SJSA1 (cell line): Measurements from ENCODE around the gene GRAMD4. TPM values are rescaled to one million over a fixed set of nuclear protein-coding genes. Genes with fewer than 3 reads are reported as not detected.

ENCODE experiments used
- DNase-seq, 2 experiments: peaks; one replicate each; pipeline ENCODE4 v3.0.0-alpha.2; 2015 to 2020; ENCODE audit warnings: low spot score in 2 of 2, low read depth in 1 of 2
- H3K27ac ChIP-seq: fragments of 250-450 bp; sonication (Bioruptor Pico); 2 replicates; pipeline ENCODE4 v1.5.1; 2020; ENCODE audit warnings: mild to moderate bottlenecking, moderate library complexity
- H3K27me3 ChIP-seq: fragments of 250-450 bp; sonication (Bioruptor Pico); replicated peaks from 2 replicates; pipeline ENCODE4 v1.5.1; 2020; ENCODE audit warnings: mild to moderate bottlenecking, moderate library complexity
- H3K36me3 ChIP-seq: fragments of 250-450 bp; sonication (Bioruptor Pico); 2 replicates; pipeline ENCODE4 v1.5.1; 2020; ENCODE audit warnings: mild to moderate bottlenecking
- H3K4me1 ChIP-seq: fragments of 250-450 bp; sonication (Bioruptor Pico); replicated peaks from 2 replicates; pipeline ENCODE4 v1.6.1; 2021; ENCODE audit warnings: mild to moderate bottlenecking
- H3K4me3 ChIP-seq: fragments of 250-450 bp; sonication (Bioruptor Pico); 2 replicates; pipeline ENCODE4 v1.5.1; 2020; ENCODE audit warnings: mild to moderate bottlenecking
- H3K9me3 ChIP-seq: fragments of 250-450 bp; sonication (Bioruptor Pico); replicated peaks from 2 replicates; pipeline ENCODE4 v1.5.1; 2020; ENCODE audit warnings: mild to moderate bottlenecking
- total RNA-seq: library from RNA; depleted of rRNA; stranded (reverse); fragments of >200 nt; shearing (Covaris generic); gene quantifications from 2 replicates; pipeline ENCODE4 v1.2.3, GENCODE V29; 2014

Gene GRAMD4
- total RNA-seq, 1 experiment from 2014 or later, result 5.8 TPM

- Histone ChIP-seq H3K4me1 (no peaks in the 10 kb centered on the region), H3K9me3 (no peaks in the 10 kb centered on the region), H3K27me3 (no peaks in the 10 kb centered on the region), H3K36me3 (no peaks in the 10 kb centered on the region), H3K27ac (no peak overlapping the region), H3K4me3 (no peak overlapping the region)
- no peak for DNase-seq
These were observed 22.0 kb upstream of the GRAMD4 start for GRCh38 chr22:46598224-46598623.

GRCh38 chr22:46598737-46599424, 21.3 kb upstream of the GRAMD4 start:
- H3K9me3 ChIP-seq, result no peaks in the 10 kb centered on the region
- no peak overlapping the region for H3K27ac ChIP-seq
- peaks cover 2% of the 10 kb centered on the region; the same call in 1 of the 2 replicates for H3K4me1 ChIP-seq
- DNase-seq, result no peak
- no peaks in the 10 kb centered on the region for H3K27me3 ChIP-seq
- H3K36me3 ChIP-seq, result no peaks in the 10 kb centered on the region
- no peak overlapping the region for H3K4me3 ChIP-seq

GRCh38 chr22:46600273-46600796, 19.9 kb upstream of the GRAMD4 start:
- H3K36me3 ChIP-seq, result no peaks in the 10 kb centered on the region

GRCh38 chr22:46602025-46602424, 18.2 kb upstream of the GRAMD4 start:
- DNase-seq, result peak in 1 of 2 experiments; percentile 35
- Histone ChIP-seq H3K4me1 (peaks cover 4% of the 10 kb centered on the region; the same call in 1 of the 2 replicates), H3K36me3 (no peaks in the 10 kb centered on the region), H3K27me3 (no peaks in the 10 kb centered on the region), H3K9me3 (no peaks in the 10 kb centered on the region), H3K4me3 (no peak overlapping the region), H3K27ac (no peak overlapping the region)

More at GRCh38 chr22:46600273-46600796, 19.9 kb upstream of the GRAMD4 start:
- Histone ChIP-seq H3K27ac (no peak overlapping the region), H3K4me3 (no peak overlapping the region), H3K4me1 (peaks cover 4% of the 10 kb centered on the region; the same call in 1 of the 2 replicates), H3K27me3 (no peaks in the 10 kb centered on the region), H3K9me3 (no peaks in the 10 kb centered on the region)
- DNase-seq, result no peak

- Histone ChIP-seq H3K36me3 (no peaks in the 10 kb centered on the region), H3K4me1 (peaks cover 4% of the 10 kb centered on the region; the same call in 1 of the 2 replicates), H3K4me3 (peak overlapping the region; percentile 7), H3K27ac (no peak overlapping the region), H3K27me3 (no peaks in the 10 kb centered on the region), H3K9me3 (no peaks in the 10 kb centered on the region)
- peak; percentile 27 to 52 for DNase-seq
These were observed 15.9 kb upstream of the GRAMD4 start for GRCh38 chr22:46604306-46604690.

GRCh38 chr22:46605117-46605516, 15.1 kb upstream of the GRAMD4 start:
- no peaks in the 10 kb centered on the region for H3K27me3 ChIP-seq
- no peaks in the 10 kb centered on the region for H3K9me3 ChIP-seq
- no peaks in the 10 kb centered on the region for H3K36me3 ChIP-seq
- H3K27ac ChIP-seq, result no peak overlapping the region
- H3K4me1 ChIP-seq, result peaks cover 4% of the 10 kb centered on the region; the same call in 1 of the 2 replicates
- no peak for DNase-seq
- H3K4me3 ChIP-seq, result no peak overlapping the region

GRCh38 chr22:46606886-46607285, 13.3 kb upstream of the GRAMD4 start:
- no peak overlapping the region for H3K4me3 ChIP-seq
- H3K27ac ChIP-seq, result no peak overlapping the region
- no peaks in the 10 kb centered on the region for H3K27me3 ChIP-seq
- H3K9me3 ChIP-seq, result no peaks in the 10 kb centered on the region
- DNase-seq, result peak in 1 of 2 experiments; percentile 40
- no peaks in the 10 kb centered on the region for H3K36me3 ChIP-seq
- H3K4me1 ChIP-seq, result peaks cover 4% of the 10 kb centered on the region; the same call in 1 of the 2 replicates

GRCh38 chr22:46607483-46608114, 12.6 kb upstream of the GRAMD4 start:
- peak in 1 of 2 experiments; percentile 31 for DNase-seq
- Histone ChIP-seq H3K36me3 (no peaks in the 10 kb centered on the region), H3K27ac (no peak overlapping the region), H3K4me3 (no peak overlapping the region), H3K27me3 (no peaks in the 10 kb centered on the region), H3K9me3 (no peaks in the 10 kb centered on the region), H3K4me1 (peaks cover 4% of the 10 kb centered on the region; the same call in 1 of the 2 replicates)

- DNase-seq, result peak in 1 of 2 experiments; percentile 39
- Histone ChIP-seq H3K4me3 (no peak overlapping the region), H3K27me3 (no peaks in the 10 kb centered on the region)
These were observed 11.0 kb upstream of the GRAMD4 start for GRCh38 chr22:46609175-46609690.

GRCh38 chr22:46609724-46610201, 10.4 kb upstream of the GRAMD4 start:
- no peak overlapping the region for H3K27ac ChIP-seq
- no peaks in the 10 kb centered on the region for H3K27me3 ChIP-seq
- no peak overlapping the region for H3K4me3 ChIP-seq
- no peaks in the 10 kb centered on the region for H3K4me1 ChIP-seq
- no peaks in the 10 kb centered on the region for H3K36me3 ChIP-seq
- no peaks in the 10 kb centered on the region for H3K9me3 ChIP-seq
- DNase-seq, result peak in 1 of 2 experiments; percentile 44

More at GRCh38 chr22:46609175-46609690, 11.0 kb upstream of the GRAMD4 start:
- Histone ChIP-seq H3K9me3 (no peaks in the 10 kb centered on the region), H3K4me1 (no peaks in the 10 kb centered on the region; the same call in 1 of the 2 replicates), H3K27ac (no peak overlapping the region), H3K36me3 (no peaks in the 10 kb centered on the region)

- Histone ChIP-seq H3K36me3 (no peaks in the 10 kb centered on the region), H3K4me3 (no peak overlapping the region), H3K27ac (no peak overlapping the region), H3K9me3 (no peaks in the 10 kb centered on the region), H3K27me3 (no peaks in the 10 kb centered on the region), H3K4me1 (no peaks in the 10 kb centered on the region)
- DNase-seq, result peak in 1 of 2 experiments; percentile 37
These were observed 9.8 kb upstream of the GRAMD4 start for GRCh38 chr22:46610356-46610755.

- Histone ChIP-seq H3K27ac (no peak overlapping the region), H3K36me3 (no peaks in the 10 kb centered on the region), H3K4me1 (no peaks in the 10 kb centered on the region), H3K4me3 (no peak overlapping the region), H3K27me3 (no peaks in the 10 kb centered on the region), H3K9me3 (no peaks in the 10 kb centered on the region)
- DNase-seq, result no peak
These were observed 9.0 kb upstream of the GRAMD4 start for GRCh38 chr22:46611189-46611588.

GRCh38 chr22:46612341-46612903, 7.8 kb upstream of the GRAMD4 start:
- H3K36me3 ChIP-seq, result no peaks in the 10 kb centered on the region
- H3K27ac ChIP-seq, result no peak overlapping the region
- H3K4me1 ChIP-seq, result no peaks in the 10 kb centered on the region
- no peaks in the 10 kb centered on the region for H3K27me3 ChIP-seq
- no peak overlapping the region for H3K4me3 ChIP-seq
- no peak for DNase-seq
- H3K9me3 ChIP-seq, result no peaks in the 10 kb centered on the region
